HG02798 (cell line): ENCODE data around the gene NTSR1.

Experiments
- ATAC-seq: cut with Tn5 transposase; IDR thresholded peaks from one replicate; pipeline ENCODE4 v1.9.1; 2021; ENCODE audit warnings: mild to moderate bottlenecking; ENCODE audit not compliant: unreplicated experiment, poor library complexity

NTSR1 gene

GRCh38 chr20:62778058-62778457, 69.4 kb downstream of the NTSR1 start:
- ATAC-seq: no peak

DNA sequence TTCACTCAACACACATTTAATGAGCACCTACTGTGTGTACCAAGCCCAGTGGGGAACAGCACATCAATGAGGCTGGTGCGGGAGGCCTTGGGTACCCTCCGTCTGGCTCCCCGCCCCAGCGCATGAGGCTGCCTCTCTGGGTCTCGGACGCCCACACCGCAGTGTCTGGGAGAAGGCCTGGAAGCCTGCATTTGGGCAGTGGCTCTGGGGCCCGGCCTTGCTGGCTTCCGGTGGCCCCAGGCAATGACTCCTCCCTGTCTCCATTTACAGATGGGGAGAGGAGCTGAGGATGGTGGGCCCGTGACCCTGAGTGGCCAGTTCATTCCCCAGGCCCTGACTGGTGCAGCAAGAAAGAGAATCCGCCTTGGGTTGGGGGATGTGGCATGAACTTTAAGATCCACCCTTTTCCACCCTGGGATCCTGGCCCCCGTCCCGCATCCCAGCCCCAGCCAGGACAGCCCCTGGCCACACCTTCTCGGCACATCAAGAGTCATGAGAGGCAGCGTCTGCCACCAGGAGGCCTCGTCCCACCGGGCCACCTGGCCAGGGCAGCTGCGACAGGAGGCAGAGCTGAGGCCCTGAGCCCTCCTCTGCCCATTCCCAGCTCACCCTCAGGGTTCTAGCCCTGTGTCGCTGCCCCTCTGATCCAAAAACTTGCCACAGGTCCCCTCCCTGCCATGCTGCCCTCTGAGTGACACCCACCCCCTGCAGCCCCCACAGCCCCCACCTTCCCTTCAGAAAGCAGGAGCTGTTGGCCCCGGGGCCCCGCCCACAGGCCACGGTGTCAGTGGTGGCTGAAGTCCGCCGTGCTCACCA, 70.2 kb downstream of the NTSR1 start:
- no peak for ATAC-seq

GRCh38 chr20:62779417-62779685, 70.7 kb downstream of the NTSR1 start:
- no peak for ATAC-seq

GRCh38 chr20:62780204-62780603, 71.6 kb downstream of the NTSR1 start:
- ATAC-seq: no peak

- no peak for ATAC-seq
Measured at GRCh38 chr20:62780696-62781095, 72.1 kb downstream of the NTSR1 start.

DNA sequence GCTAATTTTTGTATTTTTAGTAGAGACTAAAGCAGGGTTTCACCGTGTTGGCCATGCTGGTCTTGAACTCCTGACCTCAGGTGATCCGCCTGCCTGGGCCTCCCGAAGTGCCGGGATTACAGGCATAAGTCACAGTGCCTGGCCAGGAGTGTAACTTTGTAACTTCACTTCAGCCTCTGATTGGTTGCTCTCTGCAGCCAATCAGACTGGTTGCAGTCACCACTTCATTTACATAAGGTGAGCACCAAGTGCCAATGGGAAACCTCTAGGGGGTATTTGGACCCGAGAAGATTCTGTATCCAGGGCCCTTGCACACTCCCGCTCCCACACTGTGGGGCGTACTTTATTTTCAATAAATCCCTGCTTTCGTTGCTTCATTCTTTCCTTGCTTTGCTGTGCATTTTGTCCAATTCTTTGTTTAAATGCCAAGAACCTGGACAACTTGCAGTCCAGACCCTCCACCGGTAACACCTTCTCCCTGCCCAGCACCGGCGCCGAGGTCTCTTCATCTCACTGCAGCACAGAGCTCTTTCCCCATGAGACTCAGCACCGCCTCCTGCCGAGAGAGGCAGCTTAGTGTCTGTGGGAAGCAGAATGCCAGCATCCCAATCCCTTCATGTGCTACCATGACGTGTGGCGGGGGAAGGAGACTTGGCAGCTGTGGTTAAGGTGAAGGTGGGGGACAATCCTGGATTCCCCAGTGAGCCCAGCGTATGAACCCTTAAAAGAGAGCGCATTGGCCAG, 73.7 kb downstream of the NTSR1 start:
- no peak for ATAC-seq

- no peak for ATAC-seq
Measured at GRCh38 chr20:62782893-62783278, 74.2 kb downstream of the NTSR1 start.

GRCh38 chr20:62784497-62784896, 75.9 kb downstream of the NTSR1 start:
- ATAC-seq: no peak

DNA sequence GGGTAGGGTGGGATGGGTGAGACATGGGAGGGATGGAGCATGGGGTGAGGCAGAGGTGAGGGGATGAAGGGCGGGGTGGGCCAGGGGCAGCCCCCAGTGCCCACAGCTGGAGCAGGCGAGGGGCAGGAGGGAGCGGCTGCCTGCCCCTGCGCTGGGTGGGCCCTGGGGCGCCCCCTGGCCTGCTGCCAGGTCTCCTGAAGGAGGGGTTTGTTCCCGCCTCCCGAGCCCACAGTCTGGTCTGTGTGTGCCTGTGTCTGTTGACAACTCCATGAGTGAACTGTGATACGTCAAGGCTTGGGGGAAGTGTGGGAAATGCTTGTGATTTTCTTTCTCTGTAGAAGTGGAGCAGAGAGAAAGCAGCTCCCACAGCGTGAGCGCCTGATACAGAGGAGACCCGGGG, 76.8 kb downstream of the NTSR1 start:
- no peak for ATAC-seq

DNA sequence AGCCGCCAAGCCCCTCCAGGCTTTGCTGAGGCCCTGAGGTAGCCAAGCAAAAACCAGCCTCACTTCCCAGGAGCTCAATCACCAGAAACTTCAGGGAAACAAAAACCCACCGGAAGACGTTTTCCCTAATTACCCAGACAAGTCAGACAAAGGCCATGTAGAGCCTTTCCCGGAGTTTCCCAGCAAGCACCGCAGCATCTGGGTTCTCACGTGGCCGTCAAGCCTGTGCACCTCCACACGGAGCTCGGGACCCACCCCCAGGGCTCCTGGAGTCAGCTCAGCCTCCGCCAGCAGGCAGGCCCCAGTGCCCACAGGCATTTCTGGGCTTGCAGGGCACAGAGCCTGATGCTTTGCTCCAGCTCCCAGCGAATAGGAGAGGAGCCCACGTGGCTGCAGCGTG, 77.5 kb downstream of the NTSR1 start:
- ATAC-seq: no peak

- no peak for ATAC-seq
Measured at GRCh38 chr20:62787321-62787720, 78.7 kb downstream of the NTSR1 start.

DNA sequence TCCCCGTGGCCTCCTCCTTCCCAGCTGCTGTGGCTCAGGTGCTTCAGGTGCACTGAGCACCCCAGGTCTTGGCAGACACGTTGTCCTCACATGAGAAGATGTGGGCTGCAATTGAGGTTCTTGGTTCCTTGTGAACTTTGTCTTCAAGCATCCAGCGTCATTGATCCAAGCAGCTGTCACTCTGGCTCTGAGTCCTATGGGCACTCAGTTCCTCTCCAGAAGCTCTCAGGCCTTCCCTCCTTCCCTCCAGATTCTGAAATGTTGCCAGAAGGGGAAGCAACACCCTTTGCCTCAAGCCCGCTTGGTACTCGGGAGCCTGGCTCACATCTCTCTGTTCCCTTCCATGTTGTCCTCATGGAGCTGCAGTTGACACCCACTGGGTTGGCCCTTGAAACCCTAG, 79.2 kb downstream of the NTSR1 start:
- ATAC-seq: no peak

DNA sequence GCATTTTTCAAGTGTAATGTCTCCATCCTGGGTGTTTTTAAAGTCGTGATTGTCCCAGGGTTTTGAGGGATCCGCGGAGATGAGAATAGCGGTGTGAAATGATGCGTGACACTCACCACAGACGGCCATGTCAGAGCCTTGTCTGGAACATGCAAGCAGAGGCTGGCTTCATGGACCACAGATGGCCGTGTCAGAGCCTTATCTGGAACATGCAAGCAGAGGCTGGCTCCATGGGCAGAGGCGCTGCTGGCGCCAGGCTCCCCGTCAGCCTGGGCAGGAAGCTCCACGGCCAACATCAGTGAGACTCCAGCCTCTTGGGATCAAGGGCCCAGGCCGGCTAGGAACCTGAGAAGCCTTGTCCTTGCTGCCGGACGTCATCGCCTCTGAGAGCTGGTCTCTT, 80.0 kb downstream of the NTSR1 start:
- ATAC-seq: no peak

- no peak for ATAC-seq
Measured at GRCh38 chr20:62790075-62790474, 81.4 kb downstream of the NTSR1 start.

- no peak for ATAC-seq
Measured at GRCh38 chr20:62791301-62792181, 82.9 kb downstream of the NTSR1 start.

- no peak for ATAC-seq
Measured at GRCh38 chr20:62792182-62792939, 83.7 kb downstream of the NTSR1 start.

DNA sequence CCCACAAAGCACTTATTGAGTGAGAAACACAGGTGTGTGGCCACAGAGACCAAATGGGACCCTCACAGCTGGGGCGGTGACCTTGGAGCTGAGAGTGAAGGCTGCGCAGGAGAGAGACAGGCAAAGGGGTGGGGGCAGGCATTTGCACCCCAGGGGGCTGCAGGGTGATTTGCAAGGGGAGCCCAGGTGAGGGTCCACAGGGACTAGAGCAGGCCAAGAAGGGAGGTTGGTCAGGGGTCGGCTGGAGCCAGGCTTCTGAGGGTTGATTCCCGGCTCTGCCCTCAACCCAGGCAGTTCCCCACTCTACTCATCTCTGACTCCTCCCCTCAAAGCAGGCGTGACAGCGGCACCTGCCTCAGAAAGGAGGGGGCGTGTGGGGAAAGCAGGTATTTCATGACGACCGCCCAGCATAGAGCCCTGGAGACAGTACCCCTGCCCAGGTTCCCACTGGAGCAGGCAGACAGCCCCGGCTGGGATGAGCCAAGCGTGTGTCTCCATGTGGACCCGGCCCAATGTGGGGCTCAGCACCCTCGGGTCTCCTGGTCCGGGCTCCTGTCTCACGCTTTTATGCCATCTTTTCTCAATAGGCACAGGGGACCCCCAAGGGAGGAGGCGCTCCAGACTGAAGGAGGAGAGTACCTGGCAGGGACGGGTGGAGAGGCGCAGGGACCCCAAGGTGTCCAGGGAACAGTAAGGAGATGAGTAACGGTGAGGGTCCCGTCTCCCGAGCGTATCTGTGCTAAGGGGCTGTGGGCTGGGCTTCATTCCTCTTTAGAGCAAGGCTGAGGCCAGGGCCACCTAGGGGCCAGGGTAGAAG, 84.5 kb downstream of the NTSR1 start:
- ATAC-seq: no peak

GRCh38 chr20:62793757-62794006, 85.0 kb downstream of the NTSR1 start:
- ATAC-seq: no peak

- ATAC-seq: peak; percentile 82
Measured at GRCh38 chr20:62794007-62794724, 85.5 kb downstream of the NTSR1 start.
